Gastrocnemius medialis (tissue), 4 donors: Measurements from ENCODE around the gene MSMB. TPM values are rescaled to one million over a fixed set of nuclear protein-coding genes. Genes with fewer than 3 reads are reported as not detected.
"Not testable (repeated sequence)": the region's sequence is repeated elsewhere in the genome, so short reads cannot be mapped to it uniquely, and the experiment has no call there.

Experiments
- ATAC-seq, 2 donors: fragments of 150-250 bp; one replicate each; pipeline ENCODE4 v1.9.1; 2016
- DNase-seq, 2 donors: peaks; one replicate each; pipeline ENCODE4 v3.0.0-alpha.2; 2019
- H3K27ac ChIP-seq, 4 donors: fragments of 200-600 bp; sonication (generic); 1 replicate in 1 of 4; 2 replicates in 3 of 4; pipeline ENCODE4 v1.5.1; 2016 to 2018; ENCODE audit warnings: mild to moderate bottlenecking in 2 of 4, moderate library complexity in 1 of 4
- H3K27me3 ChIP-seq, 3 donors: fragments of 200-600 bp; sonication (generic) in 2 of 3; 1 replicate in 1 of 3; 2 replicates in 2 of 3; pipeline versions ENCODE4 v1.5.1 to v1.6.0; 2016 to 2019; ENCODE audit warnings: mild to moderate bottlenecking in 1 of 3, moderate library complexity in 1 of 3
- H3K36me3 ChIP-seq, 2 donors: fragments of 200-600 bp; sonication (generic) in 1 of 2; one replicate each; pipeline ENCODE4 v1.5.1; 2017 to 2018
- H3K4me1 ChIP-seq, 2 donors: fragments of 200-600 bp; sonication (generic) in 1 of 2; one replicate each; pipeline ENCODE4 v1.5.1; 2016 to 2017; ENCODE audit warnings: mild to moderate bottlenecking in 2 of 2
- H3K4me3 ChIP-seq, 4 donors: fragments of 200-600 bp; sonication (generic) in 3 of 4; 1 replicate in 1 of 4; 2 replicates in 3 of 4; pipeline ENCODE4 v1.5.1; 2016 to 2019; ENCODE audit warnings: mild to moderate bottlenecking in 2 of 4
- H3K9me3 ChIP-seq, 3 donors: fragments of 200-600 bp; sonication (generic) in 2 of 3; 1 replicate in 1 of 3; 2 replicates in 2 of 3; pipeline ENCODE4 v1.5.1; 2016 to 2019
- CTCF ChIP-seq, 5 experiments: fragments of 450-650 bp in 3 of 5; fragments of 200-600 bp in 2 of 5; sonication (generic) in 2 of 5; IDR thresholded peaks in 4 of 5; conservative IDR thresholded peaks in 1 of 5; 1 replicate in 4 of 5; 2 replicates in 1 of 5; pipeline ENCODE4 v1.5.1; 2016 to 2019; ENCODE audit warnings: antibody characterized with exemption in 5 of 5, mild to moderate bottlenecking in 3 of 5, moderate library complexity in 3 of 5
- in situ Hi-C, 4 donors: fragments of 200-750 bp; cut with MboI; loops; one replicate each; pipeline versions ENCODE4 v1.15.0 to v1.8.0; 2017; ENCODE audit warnings: low sequenced_read_pairs in 4 of 4
- intact Hi-C: fragments of 100-400 bp; cut with DNase I; formaldehyde crosslinking; loops from one replicate; pipeline ENCODE4 v1.15.1; 2023; ENCODE audit warnings: low total_unique reads
- total RNA-seq, 4 donors: library from RNA; depleted of rRNA; stranded (reverse); fragments of >200 nt; gene quantifications; one replicate each; pipeline versions ENCODE4 v1.1.0 to v1.2.3, GENCODE V29; 2016

Gene MSMB
- total RNA-seq, 4 donors from 2014 or later: not detected

GRCh38 chr10:45983538-45984186 lies 62.4 kb downstream of the MSMB start:
- TF ChIP-seq CTCF (IDR thresholded peaks at IDR 0.05 in 4 of 5, conservative IDR thresholded peaks at IDR 0.05 in 1 of 5): peak in 3 of 5 experiments; percentile 20 to 37 (median 28)
- intact Hi-C loops: loop anchor here (5.0 kb wide), 1 partner anchor 39 kb away; no protein-coding TSS in a partner anchor
- H3K27me3 ChIP-seq, H3K9me3 ChIP-seq, DNase-seq, in situ Hi-C loops, H3K4me3 ChIP-seq: not testable (repeated sequence)
- peak in 1 of 2 donors; percentile 54 for ATAC-seq
- peaks cover 0 to 11% of the 10 kb centered on the region in 2 donors for H3K36me3 ChIP-seq
- H3K4me1 ChIP-seq: peaks cover 8 to 14% of the 10 kb centered on the region in 2 donors
- H3K27ac ChIP-seq: peak overlapping the region in 1 of 4 donors; percentile 31

Other genes starting within 250 kb of the MSMB start
- gene AGAP4, start 198.8 kb downstream of the MSMB start, total RNA-seq: 1 to 10 TPM; 1.4 to 2.4 (median 2.2) TPM
- 100 to 1,000 TPM; 105 to 134 (median 126) TPM for gene TIMM23, start 73.8 kb downstream of the MSMB start, total RNA-seq
- gene NCOA4, start 15.6 kb downstream of the MSMB start, total RNA-seq: 100 to 1,000 TPM; 139 to 173 (median 157) TPM
- not detected for gene ANTXRL, start 240.7 kb upstream of the MSMB start, total RNA-seq